ENCODE data around the gene ASCL5. TPM values are rescaled to one million over a fixed set of nuclear protein-coding genes. Genes with fewer than 3 reads are reported as not detected.

ASCL5 gene
- total and polyA plus RNA-seq, 9 of the 15 experiments (the other 6 are each of a cell fraction or from before 2014, with no cell fraction given): 0.09 TPM; not detected in 8

DNA sequence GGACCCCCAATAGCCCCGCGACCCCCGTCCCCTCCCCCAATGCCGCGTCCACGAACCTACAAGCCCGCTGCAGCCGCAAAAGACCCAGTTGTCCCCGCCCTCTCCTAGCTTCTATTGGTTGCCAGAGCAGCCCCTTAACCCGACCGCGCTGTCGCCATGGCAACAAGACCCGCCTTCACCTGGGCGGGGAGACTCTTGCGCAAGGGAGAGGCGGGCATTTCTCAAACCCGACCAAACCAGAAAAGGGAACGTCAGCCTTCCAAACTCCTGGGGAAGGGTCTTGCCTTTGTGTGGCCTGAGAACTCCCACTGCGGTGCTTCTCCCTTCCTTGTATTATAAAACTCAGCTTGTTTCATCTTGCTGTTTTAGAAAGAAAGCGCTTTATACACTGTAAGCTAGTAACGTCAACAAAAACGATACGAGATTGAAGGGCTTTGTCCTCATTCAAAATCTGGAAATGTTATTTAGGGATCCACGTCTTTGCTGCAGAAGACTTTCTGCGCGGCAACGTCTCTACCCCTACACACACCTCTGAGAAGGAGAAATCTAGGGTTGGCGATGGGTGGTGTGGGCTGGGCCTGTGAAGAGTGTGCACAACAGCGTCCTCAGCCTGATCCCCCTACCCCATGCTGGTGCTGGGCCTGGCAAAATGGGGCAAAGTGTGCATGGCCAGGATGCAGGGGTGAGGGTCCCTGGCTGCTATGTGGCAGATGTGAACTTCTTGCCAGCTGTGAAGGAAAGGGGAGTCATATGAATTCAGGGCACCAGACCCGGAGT, 27.6 kb upstream of the ASCL5 start, which contains the start of gene TMEM9 (continued):
- TF ChIP-seq, protein P1, sequence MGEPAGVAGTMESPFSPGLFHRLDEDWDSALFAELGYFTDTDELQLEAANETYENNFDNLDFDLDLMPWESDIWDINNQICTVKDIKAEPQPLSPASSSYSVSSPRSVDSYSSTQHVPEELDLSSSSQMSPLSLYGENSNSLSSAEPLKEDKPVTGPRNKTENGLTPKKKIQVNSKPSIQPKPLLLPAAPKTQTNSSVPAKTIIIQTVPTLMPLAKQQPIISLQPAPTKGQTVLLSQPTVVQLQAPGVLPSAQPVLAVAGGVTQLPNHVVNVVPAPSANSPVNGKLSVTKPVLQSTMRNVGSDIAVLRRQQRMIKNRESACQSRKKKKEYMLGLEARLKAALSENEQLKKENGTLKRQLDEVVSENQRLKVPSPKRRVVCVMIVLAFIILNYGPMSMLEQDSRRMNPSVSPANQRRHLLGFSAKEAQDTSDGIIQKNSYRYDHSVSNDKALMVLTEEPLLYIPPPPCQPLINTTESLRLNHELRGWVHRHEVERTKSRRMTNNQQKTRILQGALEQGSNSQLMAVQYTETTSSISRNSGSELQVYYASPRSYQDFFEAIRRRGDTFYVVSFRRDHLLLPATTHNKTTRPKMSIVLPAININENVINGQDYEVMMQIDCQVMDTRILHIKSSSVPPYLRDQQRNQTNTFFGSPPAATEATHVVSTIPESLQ (CRISPR knock-in tag; IDR thresholded peaks at IDR 0.05): no peak
- TF ChIP-seq ZNF436 (CRISPR knock-in tag; IDR thresholded peaks at IDR 0.05) (no peak), ZNF551 (CRISPR knock-in tag; IDR thresholded peaks at IDR 0.05) (no peak), FOXP1 (CRISPR knock-in tag; IDR thresholded peaks at IDR 0.05) (no peak), ZNF324 (CRISPR knock-in tag; IDR thresholded peaks at IDR 0.05) (no peak), ZBTB1 (CRISPR knock-in tag; IDR thresholded peaks at IDR 0.05; ENCODE audit: borderline replicate concordance, low read depth) (0 out of 2 replicates have a peak, but pooled peaks have one; percentile 51), GABPB1 (CRISPR knock-in tag; IDR thresholded peaks at IDR 0.05) (0 out of 2 replicates have a peak, but pooled peaks have one; percentile 13), SOX6 (IDR thresholded peaks at IDR 0.05) (peak; percentile 43), HDAC6 (IDR thresholded peaks at IDR 0.05; ENCODE audit: low read depth, low read length) (no peak), NFYB (IDR thresholded peaks at IDR 0.05; ENCODE audit: extremely low read depth, insufficient read length) (peak; percentile 93), RBM25 (IDR thresholded peaks at IDR 0.05; ENCODE audit: low read depth, low read length, severe bottlenecking) (peak; percentile 60), ZNF140 (CRISPR knock-in tag; IDR thresholded peaks at IDR 0.05) (no peak), PRPF4 (IDR thresholded peaks at IDR 0.05; ENCODE audit: insufficient read depth, low read depth, low read length, poor library complexity, severe bottlenecking) (no peak), TCFL5 (CRISPR knock-in tag; conservative IDR thresholded peaks at IDR 0.05) (no peak), SMARCA4 (IDR thresholded peaks at IDR 0.05) (peak; percentile 65; the same call in 1 of the 2 replicates), CBX2 (IDR thresholded peaks at IDR 0.05; ENCODE audit: insufficient read depth, low read length, poor library complexity, severe bottlenecking) (no peak), CREB1 (IDR thresholded peaks at IDR 0.05) (peak; percentile 49; the same call in 1 of the 2 replicates), CREB1 (CRISPR knock-in tag; IDR thresholded peaks at IDR 0.05) (no peak; the same call in 1 of the 2 replicates), IFI16 (CRISPR knock-in tag; IDR thresholded peaks at IDR 0.05) (no peak)
- TF ChIP-seq, protein P2, sequence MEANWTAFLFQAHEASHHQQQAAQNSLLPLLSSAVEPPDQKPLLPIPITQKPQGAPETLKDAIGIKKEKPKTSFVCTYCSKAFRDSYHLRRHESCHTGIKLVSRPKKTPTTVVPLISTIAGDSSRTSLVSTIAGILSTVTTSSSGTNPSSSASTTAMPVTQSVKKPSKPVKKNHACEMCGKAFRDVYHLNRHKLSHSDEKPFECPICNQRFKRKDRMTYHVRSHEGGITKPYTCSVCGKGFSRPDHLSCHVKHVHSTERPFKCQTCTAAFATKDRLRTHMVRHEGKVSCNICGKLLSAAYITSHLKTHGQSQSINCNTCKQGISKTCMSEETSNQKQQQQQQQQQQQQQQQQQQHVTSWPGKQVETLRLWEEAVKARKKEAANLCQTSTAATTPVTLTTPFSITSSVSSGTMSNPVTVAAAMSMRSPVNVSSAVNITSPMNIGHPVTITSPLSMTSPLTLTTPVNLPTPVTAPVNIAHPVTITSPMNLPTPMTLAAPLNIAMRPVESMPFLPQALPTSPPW (CRISPR knock-in tag; IDR thresholded peaks at IDR 0.05): peak; percentile 41; the same call in 1 of the 2 replicates
- TF ChIP-seq, protein P3, sequence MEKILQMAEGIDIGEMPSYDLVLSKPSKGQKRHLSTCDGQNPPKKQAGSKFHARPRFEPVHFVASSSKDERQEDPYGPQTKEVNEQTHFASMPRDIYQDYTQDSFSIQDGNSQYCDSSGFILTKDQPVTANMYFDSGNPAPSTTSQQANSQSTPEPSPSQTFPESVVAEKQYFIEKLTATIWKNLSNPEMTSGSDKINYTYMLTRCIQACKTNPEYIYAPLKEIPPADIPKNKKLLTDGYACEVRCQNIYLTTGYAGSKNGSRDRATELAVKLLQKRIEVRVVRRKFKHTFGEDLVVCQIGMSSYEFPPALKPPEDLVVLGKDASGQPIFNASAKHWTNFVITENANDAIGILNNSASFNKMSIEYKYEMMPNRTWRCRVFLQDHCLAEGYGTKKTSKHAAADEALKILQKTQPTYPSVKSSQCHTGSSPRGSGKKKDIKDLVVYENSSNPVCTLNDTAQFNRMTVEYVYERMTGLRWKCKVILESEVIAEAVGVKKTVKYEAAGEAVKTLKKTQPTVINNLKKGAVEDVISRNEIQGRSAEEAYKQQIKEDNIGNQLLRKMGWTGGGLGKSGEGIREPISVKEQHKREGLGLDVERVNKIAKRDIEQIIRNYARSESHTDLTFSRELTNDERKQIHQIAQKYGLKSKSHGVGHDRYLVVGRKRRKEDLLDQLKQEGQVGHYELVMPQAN (IDR thresholded peaks at IDR 0.05; ENCODE audit: borderline replicate concordance): no peak

Measured in K562 (cell line).